Stimulated activated CD4-positive, alpha-beta T cell treated with anti-CD3 and anti-CD28 coated beads, Interleukin-4, amount 100 ng/mL, for 1 hour (primary cell): ENCODE results near the gene SDHAF1.
"Not testable (repeated sequence)": the region's sequence is repeated elsewhere in the genome, so short reads cannot be mapped to it uniquely, and the experiment has no call there.

Experiments
- DNase-seq: peaks from one replicate; pipeline ENCODE4 v3.0.0-alpha.2; 2020

SDHAF1 gene, protein sequence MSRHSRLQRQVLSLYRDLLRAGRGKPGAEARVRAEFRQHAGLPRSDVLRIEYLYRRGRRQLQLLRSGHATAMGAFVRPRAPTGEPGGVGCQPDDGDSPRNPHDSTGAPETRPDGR

DNA sequence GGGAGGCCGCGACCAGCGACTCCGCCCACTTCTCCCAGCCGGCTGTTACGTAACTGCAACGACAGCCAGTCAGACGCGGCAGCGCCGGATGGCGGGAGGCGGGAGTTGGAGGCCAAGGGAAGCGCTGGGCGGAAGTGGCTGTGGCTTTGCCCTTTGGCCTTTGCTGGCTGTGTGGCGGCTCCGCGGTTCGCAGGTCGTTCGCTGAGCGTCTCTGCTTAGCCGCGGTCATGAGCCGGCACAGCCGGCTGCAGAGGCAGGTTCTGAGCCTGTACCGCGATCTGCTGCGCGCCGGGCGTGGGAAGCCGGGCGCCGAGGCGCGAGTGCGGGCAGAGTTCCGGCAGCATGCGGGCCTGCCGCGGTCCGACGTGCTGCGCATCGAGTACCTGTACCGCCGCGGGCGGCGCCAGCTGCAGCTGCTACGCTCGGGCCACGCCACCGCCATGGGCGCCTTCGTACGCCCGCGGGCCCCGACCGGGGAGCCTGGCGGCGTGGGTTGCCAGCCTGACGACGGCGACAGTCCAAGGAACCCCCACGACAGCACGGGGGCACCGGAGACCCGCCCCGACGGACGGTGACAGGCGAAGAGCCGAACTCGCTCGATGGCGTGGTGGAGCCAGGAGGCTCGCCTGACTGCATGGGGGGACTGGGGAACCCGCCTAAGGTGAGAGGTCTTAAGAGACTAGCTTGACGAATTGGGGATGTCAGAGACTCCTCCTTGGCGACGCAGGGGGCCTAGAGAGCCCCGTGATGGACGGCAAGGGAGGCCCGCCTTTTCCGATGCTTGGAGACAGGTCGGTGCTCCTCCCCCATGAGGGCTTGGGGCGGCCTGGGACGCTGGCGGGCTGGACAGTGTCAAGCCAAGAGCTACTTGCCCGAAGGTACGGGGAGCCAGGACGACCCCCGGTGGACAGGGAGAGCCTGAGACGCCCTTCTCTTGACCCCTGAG, at the start of gene SDHAF1:
Gene SDHAF1 (plus strand): TSS at position 141 of the 946 bp plus-strand sequence. CDS start 87 bp downstream, at position 228.
- peak; percentile 95 for DNase-seq

GRCh38 chr19:35946203-35946602, 48.8 kb upstream of the SDHAF1 start:
- DNase-seq, result no peak

- DNase-seq, result no peak
These were observed 45.9 kb upstream of the SDHAF1 start for GRCh38 chr19:35949131-35949530.

- DNase-seq, result no peak
These were observed 38.9 kb upstream of the SDHAF1 start for GRCh38 chr19:35955881-35956634.

- not testable (repeated sequence) for DNase-seq
These were observed 37.6 kb upstream of the SDHAF1 start for GRCh38 chr19:35957411-35957810.

DNA sequence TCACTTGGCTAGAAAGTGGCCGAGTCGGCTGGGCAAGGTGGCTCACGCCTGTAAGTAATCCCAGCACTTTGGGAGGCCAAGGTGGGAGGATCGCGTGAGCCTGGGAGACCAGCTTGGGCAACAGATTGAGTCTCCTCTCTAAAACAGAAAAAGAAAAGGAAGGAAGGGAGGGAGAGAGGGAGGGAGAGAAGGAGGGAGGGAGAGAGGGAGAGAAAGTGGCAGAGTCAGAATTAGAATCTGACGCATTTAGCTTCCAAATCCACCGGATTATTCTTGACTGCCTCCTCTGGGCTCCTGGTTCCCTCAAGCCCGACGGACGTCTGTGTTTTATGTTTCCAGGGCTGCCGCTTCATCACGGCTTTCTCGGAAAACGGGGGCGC, 36.3 kb upstream of the SDHAF1 start:
- DNase-seq, result no peak

GRCh38 chr19:35959040-35959967, 35.7 kb upstream of the SDHAF1 start:
- peak; percentile 80 for DNase-seq

GRCh38 chr19:35959968-35960320, 35.0 kb upstream of the SDHAF1 start:
- no peak for DNase-seq

GRCh38 chr19:35960432-35960972, 34.5 kb upstream of the SDHAF1 start:
- DNase-seq, result no peak

DNA sequence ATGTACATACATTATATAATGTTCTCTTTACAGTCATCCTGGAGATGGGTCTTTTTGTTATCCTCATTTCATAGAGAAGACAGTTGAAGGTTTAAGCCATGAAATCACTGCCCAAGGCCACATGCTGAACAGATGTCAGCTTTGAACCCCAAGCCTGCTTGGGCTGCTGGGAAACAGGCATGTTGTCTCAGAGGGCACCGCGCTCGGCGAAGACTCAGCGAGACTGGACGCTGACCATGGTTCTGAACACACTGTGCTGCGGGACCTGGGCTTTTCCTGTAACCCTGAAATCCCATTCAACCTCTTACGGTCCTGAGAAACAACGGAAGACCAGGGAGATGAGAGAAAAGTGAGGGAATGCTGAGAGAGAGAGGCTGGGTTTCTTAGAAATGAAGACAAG, 31.5 kb upstream of the SDHAF1 start:
- DNase-seq, result peak; percentile 36

DNA sequence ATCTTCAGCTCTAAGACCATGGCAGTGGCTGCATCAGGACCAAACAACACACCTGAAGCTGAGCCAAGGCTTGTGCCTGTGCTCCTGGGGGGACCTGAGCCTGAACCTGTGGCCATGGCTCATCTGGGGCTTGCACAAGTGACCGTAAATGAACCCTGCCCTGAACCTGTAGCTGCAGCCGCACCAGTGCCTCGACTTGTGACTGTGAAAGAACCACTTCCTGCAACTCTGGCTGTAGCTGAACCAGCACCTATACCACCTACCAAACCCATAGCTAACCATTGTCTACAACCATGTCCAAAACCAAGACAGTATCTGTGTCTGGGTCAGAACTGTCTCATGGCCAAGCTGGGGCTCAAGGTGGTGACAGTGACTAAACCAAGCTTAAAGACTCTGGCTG, 28.2 kb upstream of the SDHAF1 start:
- no peak for DNase-seq

GRCh38 chr19:35973487-35973886, 21.5 kb upstream of the SDHAF1 start:
- no peak for DNase-seq

GRCh38 chr19:35975608-35976214, 19.3 kb upstream of the SDHAF1 start:
- no peak for DNase-seq

GRCh38 chr19:35977446-35978222, 17.4 kb upstream of the SDHAF1 start:
- DNase-seq, result no peak

DNA sequence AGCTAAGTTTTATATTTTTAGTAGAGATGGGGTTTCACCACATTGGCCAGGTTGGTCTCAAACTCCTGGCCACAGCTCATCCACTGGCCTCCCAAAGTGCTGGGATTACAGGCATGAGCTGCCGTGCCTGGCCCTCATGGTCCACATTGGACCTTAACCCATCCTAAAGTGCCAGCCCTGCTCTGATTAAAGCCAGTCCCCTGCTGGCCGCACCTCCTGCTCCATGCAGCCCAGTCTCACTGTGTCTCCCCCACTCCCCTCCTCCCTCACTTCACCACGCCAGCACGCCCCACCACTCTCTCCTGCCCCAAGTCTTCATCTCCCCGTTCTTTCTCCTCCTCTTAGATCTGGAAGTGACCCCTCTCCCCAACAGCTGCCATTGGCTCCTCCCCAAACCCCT, 16.7 kb upstream of the SDHAF1 start:
- DNase-seq, result no peak

GRCh38 chr19:35978832-35979365, 16.1 kb upstream of the SDHAF1 start:
- DNase-seq, result no peak

DNA sequence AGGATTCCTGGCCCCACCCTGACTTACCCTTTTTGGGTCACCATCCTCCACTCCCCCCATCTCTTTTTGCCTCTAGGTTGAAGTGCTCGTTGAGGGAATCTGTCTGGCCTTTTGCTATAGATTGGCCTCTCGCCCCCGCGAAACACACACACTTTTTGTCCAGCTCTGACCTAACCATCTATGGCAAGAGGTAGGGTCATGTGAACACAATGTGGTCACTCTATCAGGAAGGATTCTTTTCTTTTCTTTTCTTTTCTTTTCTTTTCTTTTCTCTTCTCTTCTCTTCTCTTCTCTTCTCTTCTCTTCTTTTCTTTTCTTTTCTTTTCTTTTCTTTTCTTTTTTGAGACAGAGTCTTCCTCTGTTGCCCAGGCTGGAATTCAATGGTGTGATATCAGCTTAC, 14.0 kb upstream of the SDHAF1 start:
- DNase-seq, result not testable (repeated sequence)

GRCh38 chr19:35983177-35983576, 11.8 kb upstream of the SDHAF1 start:
- no peak for DNase-seq

GRCh38 chr19:35986111-35986510, 8.9 kb upstream of the SDHAF1 start:
- DNase-seq, result no peak

GRCh38 chr19:35986664-35987570, 8.1 kb upstream of the SDHAF1 start:
- peak; percentile 19 for DNase-seq
